Measurements from ENCODE around the gene INTS13. TPM values are rescaled to one million over a fixed set of nuclear protein-coding genes. Genes with fewer than 3 reads are reported as not detected.

The INTS13 gene
- total and polyA plus RNA-seq, 8 donors: 17.1 to 37.0 (median 31.6) TPM

DNA sequence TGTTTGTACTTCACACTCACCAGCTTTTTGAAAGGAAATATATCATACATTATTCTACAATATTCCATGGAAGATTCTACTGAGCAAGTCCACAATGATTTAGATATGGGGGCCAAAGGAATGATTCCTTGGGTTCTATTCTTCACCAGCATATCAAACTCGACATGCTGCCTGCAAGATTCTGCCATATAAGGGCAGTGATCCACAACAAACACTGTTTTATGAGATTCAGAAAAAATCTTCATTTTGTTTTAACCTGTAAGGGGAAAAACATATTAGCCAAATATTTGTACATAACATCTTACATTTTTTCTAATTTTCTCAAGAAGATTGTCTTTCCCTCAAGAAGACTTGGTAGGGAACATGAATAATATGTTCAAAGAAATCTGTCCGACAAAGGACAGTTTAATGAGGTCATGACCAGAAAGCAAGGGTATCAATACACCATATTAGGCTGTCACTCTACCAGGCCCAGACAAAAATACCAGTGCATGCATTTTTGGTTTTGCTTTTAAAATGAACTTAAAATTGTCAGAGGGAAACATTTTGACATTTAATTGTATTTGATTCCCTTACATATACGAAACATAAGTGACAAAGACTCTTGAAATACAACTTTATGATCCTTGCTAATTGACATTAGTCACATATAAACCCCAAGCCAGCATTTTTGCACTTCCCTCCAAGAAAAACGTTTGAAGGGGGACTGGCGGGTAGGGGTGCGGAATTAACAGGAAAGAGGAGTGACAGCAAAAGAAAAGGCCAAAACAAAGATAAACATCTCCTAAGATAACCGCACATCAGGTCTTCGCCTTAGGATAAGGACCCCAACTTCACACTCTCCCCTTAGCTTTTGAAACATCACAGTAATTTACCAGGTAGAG is 980 bp downstream of the INTS13 start:
- H3K27ac ChIP-seq: peak overlapping the region; percentile 95 to 96
- intact Hi-C loops (cut with DNase I): no loop called here
- TF ChIP-seq CTCF (IDR thresholded peaks at IDR 0.05): no peak
- H3K4me3 ChIP-seq: peak overlapping the region; percentile 79 to 87
- H3K4me1 ChIP-seq: peaks cover 20 to 48% of the 10 kb centered on the region in 2 donors
- no peaks in the 10 kb centered on the region for H3K9me3 ChIP-seq
- no peak for ATAC-seq
- no peaks in the 10 kb centered on the region for H3K36me3 ChIP-seq
- no peak for DNase-seq
- no peaks in the 10 kb centered on the region for H3K27me3 ChIP-seq

DNA sequence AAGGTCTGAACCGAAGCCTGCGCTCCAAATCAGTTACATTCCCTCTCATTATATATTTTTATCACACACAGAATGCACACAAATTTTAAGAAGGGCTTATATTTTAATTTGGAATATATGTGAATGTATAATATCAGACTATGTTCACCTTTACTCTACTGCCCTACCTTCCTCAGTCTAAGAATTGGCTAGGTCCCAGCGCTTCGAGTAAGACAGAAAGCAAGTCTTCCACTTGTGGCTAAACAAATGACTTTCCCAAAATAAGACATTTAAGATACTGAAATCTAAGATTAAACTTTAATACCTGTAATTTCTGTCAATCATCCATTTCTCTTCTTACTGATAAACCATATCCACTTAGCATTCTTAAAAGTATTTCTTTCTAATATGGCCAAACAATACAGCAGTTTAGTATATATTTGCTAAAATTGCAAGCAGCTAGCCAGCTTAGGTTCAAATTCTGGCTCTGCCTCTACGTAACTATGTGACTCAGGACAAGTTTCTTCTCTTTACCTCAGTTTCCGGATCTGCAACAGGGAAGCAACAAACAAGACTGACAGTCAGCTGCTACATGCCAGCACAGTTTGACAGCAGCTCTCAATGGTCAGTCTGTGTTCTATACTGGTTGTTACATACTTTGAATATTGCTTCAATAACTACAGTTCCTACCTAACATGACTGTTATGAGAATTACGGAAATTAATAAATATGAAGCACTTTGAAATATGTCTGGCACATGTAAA is 2.0 kb downstream of the INTS13 start:
- Histone ChIP-seq H3K9me3 (no peaks in the 10 kb centered on the region), H3K4me1 (peaks cover 20 to 38% of the 10 kb centered on the region in 2 donors), H3K27me3 (no peaks in the 10 kb centered on the region), H3K36me3 (peaks cover 0 to 4% of the 10 kb centered on the region in 2 donors), H3K27ac (no peak overlapping the region), H3K4me3 (no peak overlapping the region)
- ATAC-seq (no peak), DNase-seq (no peak)
- intact Hi-C loops (cut with DNase I): no loop called here
- TF ChIP-seq CTCF (IDR thresholded peaks at IDR 0.05): no peak

DNA sequence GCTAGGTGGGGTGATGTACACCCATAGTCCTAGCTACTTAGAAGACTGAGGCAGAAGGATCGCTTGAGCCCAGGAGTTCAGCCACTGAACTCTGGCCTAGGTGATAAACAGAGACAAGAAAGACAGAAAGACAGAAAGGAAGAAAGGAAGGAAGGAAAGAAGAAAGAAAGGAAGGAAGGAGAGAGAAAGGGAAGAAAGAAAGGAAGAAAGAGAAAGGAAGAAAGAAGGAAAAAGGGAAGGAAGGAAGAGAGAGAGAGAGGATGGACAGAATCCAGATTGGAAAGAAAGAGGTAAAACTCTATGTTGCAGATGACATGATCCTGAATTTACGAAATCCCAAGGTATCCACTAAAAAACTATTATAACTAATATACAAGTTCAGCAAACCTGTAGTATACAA is 8.2 kb downstream of the INTS13 start:
- ATAC-seq (no peak), DNase-seq (no peak)
- peaks cover 0 to 33% of the 10 kb centered on the region in 2 donors for H3K36me3 ChIP-seq
- intact Hi-C loops (cut with DNase I): no loop called here
- no peak overlapping the region for H3K4me3 ChIP-seq
- H3K4me1 ChIP-seq: no peaks in the 10 kb centered on the region
- H3K9me3 ChIP-seq: no peaks in the 10 kb centered on the region
- H3K27ac ChIP-seq: no peak overlapping the region
- no peaks in the 10 kb centered on the region for H3K27me3 ChIP-seq
- no peak for TF ChIP-seq CTCF (IDR thresholded peaks at IDR 0.05)

DNA sequence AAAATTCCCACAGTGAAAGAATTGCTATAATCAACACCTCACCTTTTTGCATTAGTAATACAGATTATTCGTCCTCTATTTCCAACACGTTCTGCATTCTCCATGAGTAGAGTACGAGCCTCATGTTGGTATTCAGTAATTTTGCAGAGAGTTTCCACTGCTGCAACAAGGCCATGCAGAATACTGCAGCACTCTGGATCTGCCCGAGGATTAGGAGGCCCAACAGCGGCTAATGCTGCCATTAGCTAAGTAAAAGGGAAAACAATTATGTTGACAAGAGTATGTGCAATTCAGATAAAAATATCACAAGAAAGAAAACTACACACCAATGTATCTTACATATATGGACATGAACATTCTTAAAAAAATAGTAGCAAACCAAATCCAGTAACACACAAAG is 9.1 kb downstream of the INTS13 start:
- H3K9me3 ChIP-seq: no peaks in the 10 kb centered on the region
- H3K4me3 ChIP-seq: no peak overlapping the region
- ATAC-seq (no peak), DNase-seq (no peak)
- H3K36me3 ChIP-seq: peaks cover 0 to 38% of the 10 kb centered on the region in 2 donors
- no peak overlapping the region for H3K27ac ChIP-seq
- intact Hi-C loops (cut with DNase I): no loop called here
- TF ChIP-seq CTCF (IDR thresholded peaks at IDR 0.05): no peak
- no peaks in the 10 kb centered on the region for H3K27me3 ChIP-seq
- H3K4me1 ChIP-seq: no peaks in the 10 kb centered on the region

DNA sequence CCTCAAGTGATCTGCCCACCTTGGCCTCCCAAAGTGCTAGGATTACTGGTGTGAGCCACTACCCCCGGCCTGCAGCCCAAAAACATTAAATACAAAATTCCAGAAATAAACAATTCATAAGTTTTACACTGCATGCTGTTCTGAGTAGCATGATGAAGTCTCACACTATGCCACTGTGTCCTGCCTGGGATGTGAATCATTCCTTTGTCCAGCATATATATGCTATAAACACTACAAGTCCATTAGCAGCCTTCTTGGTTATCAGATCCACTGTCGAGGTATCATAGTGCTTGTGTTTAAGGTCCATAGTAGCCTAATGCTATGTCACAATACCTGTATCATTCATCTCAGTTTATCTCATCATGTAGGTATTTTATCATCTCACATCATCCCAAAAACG is 15.9 kb downstream of the INTS13 start:
- ATAC-seq: no peak
- intact Hi-C loops (cut with DNase I): no loop called here
- Histone ChIP-seq H3K4me3 (no peak overlapping the region), H3K36me3 (peaks cover 0 to 52% of the 10 kb centered on the region in 2 donors), H3K4me1 (no peaks in the 10 kb centered on the region), H3K27me3 (no peaks in the 10 kb centered on the region), H3K9me3 (no peaks in the 10 kb centered on the region), H3K27ac (no peak overlapping the region)
- DNase-seq: no peak
- TF ChIP-seq CTCF (IDR thresholded peaks at IDR 0.05): no peak
